ENCODE data around the gene KRT3.

Gene KRT3

DNA sequence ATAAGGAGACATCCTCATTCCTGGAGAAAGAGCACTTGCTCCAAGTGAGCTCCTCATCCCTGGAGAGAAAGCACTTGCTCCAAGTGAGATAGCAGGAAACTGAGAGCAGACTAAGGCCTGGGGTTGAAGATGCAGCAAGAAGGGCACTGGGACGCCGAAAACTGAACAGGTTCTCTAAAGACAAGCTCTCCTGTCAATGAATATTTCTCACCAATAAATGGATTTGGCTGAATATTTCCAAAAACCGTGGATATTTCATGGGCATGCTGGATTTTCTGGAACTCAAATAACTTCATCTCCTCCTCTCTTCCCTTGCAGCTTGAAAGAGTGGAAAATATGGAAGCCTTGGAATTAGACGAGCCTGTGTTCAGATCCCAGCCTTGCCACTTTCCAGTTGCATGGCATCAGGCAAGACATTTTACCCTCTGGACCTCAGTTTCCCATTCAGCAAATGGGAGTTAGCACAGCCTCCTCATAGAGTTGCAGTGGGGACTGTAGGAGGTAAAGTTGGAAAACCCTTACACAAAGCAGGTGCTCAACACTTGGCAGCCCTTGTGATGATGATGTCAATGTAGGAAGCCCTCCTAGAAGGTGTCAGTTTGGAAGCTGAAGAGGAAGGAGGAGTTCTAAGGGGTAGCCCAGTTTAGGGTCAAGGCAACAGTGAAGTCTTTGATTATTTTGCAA lies 14.4 kb downstream of the KRT3 start:
- Histone ChIP-seq H3K4me3 (ENCODE audit: low read depth in 1 of 2, low read length in 1 of 2) (no peak overlapping the region), H3K9me3 (no peaks in the 10 kb centered on the region), H3K4me1 (ENCODE audit: control insufficient read depth in 1 of 2, insufficient read depth in 1 of 2, low read depth in 1 of 2, low read length in 1 of 2) (no peaks in the 10 kb centered on the region), H3K36me3 (no peaks in the 10 kb centered on the region), H3K27ac (no peak overlapping the region), H3K27me3 (peaks cover 41% of the 10 kb centered on the region)
- TF ChIP-seq, protein P1, sequence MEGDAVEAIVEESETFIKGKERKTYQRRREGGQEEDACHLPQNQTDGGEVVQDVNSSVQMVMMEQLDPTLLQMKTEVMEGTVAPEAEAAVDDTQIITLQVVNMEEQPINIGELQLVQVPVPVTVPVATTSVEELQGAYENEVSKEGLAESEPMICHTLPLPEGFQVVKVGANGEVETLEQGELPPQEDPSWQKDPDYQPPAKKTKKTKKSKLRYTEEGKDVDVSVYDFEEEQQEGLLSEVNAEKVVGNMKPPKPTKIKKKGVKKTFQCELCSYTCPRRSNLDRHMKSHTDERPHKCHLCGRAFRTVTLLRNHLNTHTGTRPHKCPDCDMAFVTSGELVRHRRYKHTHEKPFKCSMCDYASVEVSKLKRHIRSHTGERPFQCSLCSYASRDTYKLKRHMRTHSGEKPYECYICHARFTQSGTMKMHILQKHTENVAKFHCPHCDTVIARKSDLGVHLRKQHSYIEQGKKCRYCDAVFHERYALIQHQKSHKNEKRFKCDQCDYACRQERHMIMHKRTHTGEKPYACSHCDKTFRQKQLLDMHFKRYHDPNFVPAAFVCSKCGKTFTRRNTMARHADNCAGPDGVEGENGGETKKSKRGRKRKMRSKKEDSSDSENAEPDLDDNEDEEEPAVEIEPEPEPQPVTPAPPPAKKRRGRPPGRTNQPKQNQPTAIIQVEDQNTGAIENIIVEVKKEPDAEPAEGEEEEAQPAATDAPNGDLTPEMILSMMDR (IDR thresholded peaks at IDR 0.05): no peak

DNA sequence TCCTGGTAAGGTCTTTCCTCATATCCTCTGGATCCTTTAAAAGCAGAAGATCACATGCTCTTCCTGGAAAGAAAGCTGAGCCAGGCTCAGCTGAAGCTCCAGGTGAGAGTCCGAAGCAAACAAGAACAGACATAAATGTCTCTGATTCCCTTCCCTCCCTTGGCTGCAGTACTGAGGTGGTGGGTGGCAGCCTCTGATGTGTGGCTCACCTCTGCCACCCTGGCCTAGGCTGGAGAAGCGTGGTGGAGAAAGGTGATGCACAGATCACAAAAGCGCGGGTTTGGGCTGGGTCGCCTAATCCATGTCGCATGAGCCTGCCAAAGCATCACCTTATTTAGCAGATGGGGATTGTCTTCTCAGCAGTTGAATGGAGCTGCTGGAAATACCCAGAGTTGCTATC lies 16.0 kb downstream of the KRT3 start:
- Histone ChIP-seq H3K9me3 (no peaks in the 10 kb centered on the region), H3K36me3 (no peaks in the 10 kb centered on the region), H3K4me1 (ENCODE audit: control insufficient read depth in 1 of 2, insufficient read depth in 1 of 2, low read depth in 1 of 2, low read length in 1 of 2) (no peaks in the 10 kb centered on the region), H3K27ac (no peak overlapping the region), H3K27me3 (peaks cover 40% of the 10 kb centered on the region), H3K4me3 (ENCODE audit: low read depth in 1 of 2, low read length in 1 of 2) (no peak overlapping the region)
- TF ChIP-seq, protein P1 (IDR thresholded peaks at IDR 0.05): no peak

DNA sequence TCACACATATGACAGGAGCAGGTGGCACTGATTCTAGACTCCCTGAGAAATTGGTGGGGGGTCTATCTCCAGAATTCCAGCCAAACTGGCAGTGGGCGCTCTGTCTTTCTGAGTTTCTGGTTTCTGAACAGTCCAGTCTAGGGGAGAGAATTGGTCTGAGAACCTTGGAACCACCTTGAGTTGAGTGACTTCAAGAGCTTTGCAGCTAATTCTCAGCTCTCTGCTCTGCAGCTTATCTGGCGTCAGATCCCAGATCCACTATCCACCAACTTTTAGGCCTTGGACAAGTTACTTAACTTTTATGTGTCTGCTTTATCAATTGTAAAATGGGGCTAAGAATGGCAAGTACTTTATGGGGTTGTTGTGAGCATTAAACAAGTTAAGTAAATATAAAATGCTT lies 17.1 kb downstream of the KRT3 start:
- H3K4me1 ChIP-seq (ENCODE audit: control insufficient read depth in 1 of 2, insufficient read depth in 1 of 2, low read depth in 1 of 2, low read length in 1 of 2): no peaks in the 10 kb centered on the region
- H3K9me3 ChIP-seq: no peaks in the 10 kb centered on the region
- no peak overlapping the region for H3K4me3 ChIP-seq (ENCODE audit: low read depth in 1 of 2, low read length in 1 of 2)
- no peak overlapping the region for H3K27ac ChIP-seq
- TF ChIP-seq, protein P1 (IDR thresholded peaks at IDR 0.05): no peak
- H3K36me3 ChIP-seq: no peaks in the 10 kb centered on the region
- H3K27me3 ChIP-seq: peaks cover 32% of the 10 kb centered on the region

DNA sequence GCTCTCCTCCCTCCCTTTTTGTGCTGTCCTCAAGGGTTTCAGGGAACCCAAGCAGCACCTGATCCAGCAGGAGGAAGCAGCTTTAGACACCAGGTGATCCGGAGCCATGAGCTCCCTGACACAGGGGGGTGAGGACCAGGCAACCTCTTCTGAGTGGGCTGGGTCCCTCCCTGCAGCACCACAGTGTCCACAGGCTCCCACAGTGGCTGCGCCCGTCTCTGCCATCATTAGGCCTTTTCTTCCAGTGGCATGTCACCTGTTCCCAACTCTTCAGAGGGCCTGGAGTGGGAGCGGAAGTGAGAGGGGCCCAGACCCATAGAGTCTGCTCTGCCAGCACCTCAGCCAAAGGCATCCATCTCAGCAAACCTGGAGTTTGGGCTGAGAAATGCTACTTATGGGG lies 18.4 kb downstream of the KRT3 start:
- Histone ChIP-seq H3K4me3 (ENCODE audit: low read depth in 1 of 2, low read length in 1 of 2) (no peak overlapping the region), H3K27me3 (peaks cover 35% of the 10 kb centered on the region), H3K4me1 (ENCODE audit: control insufficient read depth in 1 of 2, insufficient read depth in 1 of 2, low read depth in 1 of 2, low read length in 1 of 2) (no peaks in the 10 kb centered on the region), H3K36me3 (no peaks in the 10 kb centered on the region), H3K9me3 (no peaks in the 10 kb centered on the region), H3K27ac (no peak overlapping the region)
- TF ChIP-seq, protein P1 (IDR thresholded peaks at IDR 0.05): no peak

DNA sequence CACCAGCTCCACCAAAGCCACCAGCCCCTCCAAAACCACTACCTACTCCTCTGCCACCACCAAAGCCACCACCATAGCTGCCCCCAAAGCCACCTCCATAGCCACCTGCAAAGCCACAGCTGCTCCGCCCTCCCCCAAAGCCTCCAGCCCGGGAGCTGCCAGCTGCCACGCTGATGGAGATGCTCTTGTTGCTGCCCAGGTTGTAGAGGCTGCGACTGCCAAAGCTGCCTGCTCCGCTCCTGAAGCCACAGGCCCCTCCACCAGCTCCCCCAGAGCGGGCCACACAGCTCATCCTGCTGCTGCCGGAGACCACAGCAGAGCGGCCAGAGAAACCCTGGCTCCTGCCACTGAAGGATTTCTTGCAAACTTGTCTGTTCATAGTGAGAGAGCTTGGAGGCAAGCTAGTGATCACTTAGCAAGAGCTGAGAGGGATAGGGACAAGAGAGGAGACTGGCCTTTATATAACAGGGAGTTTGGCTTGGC lies 19.0 kb downstream of the KRT3 start, which contains the start of gene KRT76:
Gene KRT76, minus strand, starts transcription at position 433 of the 483 bp plus-strand sequence. Its CDS starts 54 bp downstream, at position 379.
- no peaks in the 10 kb centered on the region for H3K9me3 ChIP-seq
- H3K27ac ChIP-seq: no peak within 1 kb of the TSS
- H3K36me3 ChIP-seq: no peaks in the 10 kb centered on the region
- H3K4me3 ChIP-seq (ENCODE audit: low read depth in 1 of 2, low read length in 1 of 2): no peak within 1 kb of the TSS
- TF ChIP-seq, protein P1 (IDR thresholded peaks at IDR 0.05): no peak
- peaks cover 32% of the 10 kb centered on the region for H3K27me3 ChIP-seq
- H3K4me1 ChIP-seq (ENCODE audit: control insufficient read depth in 1 of 2, insufficient read depth in 1 of 2, low read depth in 1 of 2, low read length in 1 of 2): no peaks in the 10 kb centered on the region
